GM13976 (cell line): ENCODE measurements around the gene NCAPG2.

ENCODE experiments used
- DNase-seq: peaks from one replicate; pipeline ENCODE4 v3.0.0; 2012; ENCODE audit warnings: low spot score
- CTCF ChIP-seq: IDR thresholded peaks from 2 replicates; pipeline ENCODE4 v1.5.1; 2012; ENCODE audit warnings: borderline replicate concordance, mild to moderate bottlenecking; ENCODE audit not compliant: insufficient read depth; ENCODE audit errors: extremely low read depth, missing control alignments, control extremely low read depth
- in situ Hi-C: fragments of 300-500 bp; cut with MboI; formaldehyde crosslinking; loops from one replicate; pipeline ENCODE4 v1.12.0; 2022; ENCODE audit warnings: low sequenced_read_pairs, mixed read lengths, inconsistent platforms; ENCODE audit not compliant: unreplicated experiment

The NCAPG2 gene, protein sequence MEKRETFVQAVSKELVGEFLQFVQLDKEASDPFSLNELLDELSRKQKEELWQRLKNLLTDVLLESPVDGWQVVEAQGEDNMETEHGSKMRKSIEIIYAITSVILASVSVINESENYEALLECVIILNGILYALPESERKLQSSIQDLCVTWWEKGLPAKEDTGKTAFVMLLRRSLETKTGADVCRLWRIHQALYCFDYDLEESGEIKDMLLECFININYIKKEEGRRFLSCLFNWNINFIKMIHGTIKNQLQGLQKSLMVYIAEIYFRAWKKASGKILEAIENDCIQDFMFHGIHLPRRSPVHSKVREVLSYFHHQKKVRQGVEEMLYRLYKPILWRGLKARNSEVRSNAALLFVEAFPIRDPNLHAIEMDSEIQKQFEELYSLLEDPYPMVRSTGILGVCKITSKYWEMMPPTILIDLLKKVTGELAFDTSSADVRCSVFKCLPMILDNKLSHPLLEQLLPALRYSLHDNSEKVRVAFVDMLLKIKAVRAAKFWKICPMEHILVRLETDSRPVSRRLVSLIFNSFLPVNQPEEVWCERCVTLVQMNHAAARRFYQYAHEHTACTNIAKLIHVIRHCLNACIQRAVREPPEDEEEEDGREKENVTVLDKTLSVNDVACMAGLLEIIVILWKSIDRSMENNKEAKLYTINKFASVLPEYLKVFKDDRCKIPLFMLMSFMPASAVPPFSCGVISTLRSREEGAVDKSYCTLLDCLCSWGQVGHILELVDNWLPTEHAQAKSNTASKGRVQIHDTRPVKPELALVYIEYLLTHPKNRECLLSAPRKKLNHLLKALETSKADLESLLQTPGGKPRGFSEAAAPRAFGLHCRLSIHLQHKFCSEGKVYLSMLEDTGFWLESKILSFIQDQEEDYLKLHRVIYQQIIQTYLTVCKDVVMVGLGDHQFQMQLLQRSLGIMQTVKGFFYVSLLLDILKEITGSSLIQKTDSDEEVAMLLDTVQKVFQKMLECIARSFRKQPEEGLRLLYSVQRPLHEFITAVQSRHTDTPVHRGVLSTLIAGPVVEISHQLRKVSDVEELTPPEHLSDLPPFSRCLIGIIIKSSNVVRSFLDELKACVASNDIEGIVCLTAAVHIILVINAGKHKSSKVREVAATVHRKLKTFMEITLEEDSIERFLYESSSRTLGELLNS

DNA sequence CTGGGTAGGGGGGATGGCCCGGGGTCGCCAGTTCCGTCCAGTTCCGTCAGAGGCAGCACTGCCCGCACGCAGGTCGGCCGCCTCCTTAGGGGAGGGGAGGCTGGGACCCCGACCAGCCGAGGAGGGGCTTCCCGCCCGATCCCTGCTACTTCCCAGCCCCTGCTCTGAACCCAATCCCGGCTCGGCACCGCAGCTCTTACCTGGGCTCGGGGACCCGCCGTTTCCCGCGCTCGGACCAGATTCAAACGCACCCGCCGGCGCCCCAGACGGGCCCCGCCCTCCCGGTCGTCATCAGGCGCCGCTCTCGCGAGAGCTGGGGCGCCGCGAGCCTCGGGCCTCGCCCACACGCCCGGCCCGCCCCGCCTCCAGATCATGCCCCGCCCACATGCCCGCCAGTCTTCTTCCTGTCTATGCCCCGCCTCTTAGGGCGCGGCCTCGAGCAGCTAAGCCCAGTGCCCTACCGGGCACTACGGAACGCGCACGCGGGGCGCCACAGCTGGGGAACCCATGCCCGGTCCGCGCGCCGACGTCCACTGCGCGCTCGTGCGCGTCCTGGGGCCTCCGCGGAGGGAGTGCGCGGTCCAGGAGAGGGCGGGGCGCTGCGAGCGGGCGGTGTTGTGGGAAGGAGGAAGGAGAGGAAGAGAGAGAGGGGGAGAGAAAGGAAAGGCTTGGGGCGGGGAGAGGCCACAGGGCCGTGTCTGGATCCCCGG lies at the start of gene NCAPG2:
Gene NCAPG2 (minus strand): TSS at position 281 of the 710 bp plus-strand sequence. CDS start 2,905 bp downstream, outside the sequence.
- no peak for TF ChIP-seq CTCF
- in situ Hi-C loops: no loop called here
- DNase-seq: peak; percentile 99

DNA sequence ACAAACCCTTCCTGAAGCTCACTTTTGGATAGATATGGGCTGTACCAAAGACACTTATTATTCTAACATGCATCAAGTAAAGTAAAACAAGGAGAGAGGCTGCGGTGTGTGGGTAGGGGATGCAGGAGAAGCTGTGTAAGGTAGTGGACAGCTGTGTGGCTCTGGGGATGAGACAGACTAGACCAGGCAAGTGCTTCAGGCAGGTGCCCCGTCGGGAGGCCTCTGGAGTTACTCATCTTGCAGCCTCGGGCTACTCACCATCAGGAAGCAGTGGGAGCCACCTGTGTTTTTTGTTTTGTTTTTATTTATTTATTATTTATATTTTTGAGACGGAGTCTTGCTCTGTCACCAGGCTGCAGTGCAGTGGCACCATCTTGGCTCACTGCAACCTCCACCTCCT lies 49.3 kb upstream of the NCAPG2 start:
- in situ Hi-C loops: no loop called here
- no peak for TF ChIP-seq CTCF

GRCh38 chr7:158751751-158752150 lies 47.1 kb upstream of the NCAPG2 start:
- in situ Hi-C loops: no loop called here
- no peak for DNase-seq
- TF ChIP-seq CTCF: no peak

More for the DNA sequence above, 49.3 kb upstream of the NCAPG2 start:
- DNase-seq: no peak

- no peak for DNase-seq
- in situ Hi-C loops: no loop called here
- TF ChIP-seq CTCF: no peak
Observed at GRCh38 chr7:158751199-158751598, 46.6 kb upstream of the NCAPG2 start.

- in situ Hi-C loops: no loop called here
- DNase-seq: no peak
- TF ChIP-seq CTCF: no peak
Observed at GRCh38 chr7:158750702-158751101, 46.1 kb upstream of the NCAPG2 start.
